HEK293 (cell line): Measurements from ENCODE around the gene PAF1.

ENCODE experiments used
- GFI1B ChIP-seq: fragments of 450-650 bp; formaldehyde crosslinking; IDR thresholded peaks from 2 replicates; pipeline ENCODE4 v1.5.1; 2016; ENCODE audit warnings: missing biosample characterization, missing genetic modification characterization
- GLI2 ChIP-seq: fragments of 450-650 bp; formaldehyde crosslinking; IDR thresholded peaks from 2 replicates; pipeline ENCODE4; 2017; ENCODE audit warnings: missing biosample characterization, missing genetic modification characterization, low read depth, borderline replicate concordance
- GLI4 ChIP-seq: fragments of 450-650 bp; formaldehyde crosslinking; IDR thresholded peaks from 2 replicates; pipeline ENCODE4 v1.5.1; 2016; ENCODE audit warnings: missing biosample characterization, missing genetic modification characterization
- GLIS2 ChIP-seq: fragments of 450-650 bp; formaldehyde crosslinking; IDR thresholded peaks from 2 replicates; pipeline ENCODE4 v1.5.1; 2016; ENCODE audit warnings: missing biosample characterization, missing genetic modification characterization
- MYNN ChIP-seq: fragments of 450-650 bp; formaldehyde crosslinking; IDR thresholded peaks from 2 replicates; pipeline ENCODE4 v1.5.1; 2016; ENCODE audit warnings: missing biosample characterization, missing genetic modification characterization, borderline replicate concordance
- PRDM1 ChIP-seq: fragments of 450-650 bp; formaldehyde crosslinking; IDR thresholded peaks from 2 replicates; pipeline ENCODE4; 2016; ENCODE audit warnings: missing biosample characterization, missing genetic modification characterization
- PRDM10 ChIP-seq: fragments of 450-650 bp; formaldehyde crosslinking; IDR thresholded peaks from 2 replicates; pipeline ENCODE4 v1.5.1; 2016; ENCODE audit warnings: missing biosample characterization, missing genetic modification characterization
- PRDM6 ChIP-seq: fragments of 450-650 bp; formaldehyde crosslinking; IDR thresholded peaks from 2 replicates; pipeline ENCODE4 v1.5.1; 2017; ENCODE audit warnings: missing biosample characterization, missing genetic modification characterization
- SCRT2 ChIP-seq: fragments of 450-650 bp; formaldehyde crosslinking; IDR thresholded peaks from 2 replicates; pipeline ENCODE4 v1.5.1; 2016; ENCODE audit warnings: missing biosample characterization, missing genetic modification characterization
- SP2 ChIP-seq: fragments of 450-650 bp; formaldehyde crosslinking; IDR thresholded peaks from 2 replicates; pipeline ENCODE4 v1.5.1; 2016; ENCODE audit warnings: missing biosample characterization, missing genetic modification characterization
- WT1 ChIP-seq: fragments of 450-650 bp; formaldehyde crosslinking; IDR thresholded peaks from 2 replicates; pipeline ENCODE4 v1.5.1; 2016; ENCODE audit warnings: missing biosample characterization, missing genetic modification characterization
- YY1 ChIP-seq: fragments of 450-650 bp; formaldehyde crosslinking; IDR thresholded peaks from 2 replicates; pipeline ENCODE4 v1.5.1; 2018; ENCODE audit warnings: missing biosample characterization, missing genetic modification characterization
- ZBTB44 ChIP-seq: fragments of 450-650 bp; IDR thresholded peaks from 2 replicates; pipeline ENCODE4 v1.5.1; 2018; ENCODE audit warnings: missing biosample characterization, mild to moderate bottlenecking, missing genetic modification characterization
- ZFP41 ChIP-seq: fragments of 450-650 bp; formaldehyde crosslinking; IDR thresholded peaks from 2 replicates; pipeline ENCODE4 v1.5.1; 2016; ENCODE audit warnings: missing biosample characterization, missing genetic modification characterization, borderline replicate concordance
- ZNF10 ChIP-seq: fragments of 450-650 bp; formaldehyde crosslinking; IDR thresholded peaks from 2 replicates; pipeline ENCODE4 v1.5.1; 2017; ENCODE audit warnings: missing biosample characterization, missing genetic modification characterization
- ZNF132 ChIP-seq: fragments of 450-650 bp; formaldehyde crosslinking; IDR thresholded peaks from 2 replicates; pipeline ENCODE4 v1.5.1; 2017; ENCODE audit warnings: missing biosample characterization, missing genetic modification characterization, borderline replicate concordance
- ZNF184 ChIP-seq: fragments of 450-650 bp; IDR thresholded peaks from 2 replicates; pipeline ENCODE4 v1.5.1; 2018; ENCODE audit warnings: missing biosample characterization, mild to moderate bottlenecking, missing genetic modification characterization
- ZNF202 ChIP-seq: fragments of 450-650 bp; formaldehyde crosslinking; IDR thresholded peaks from 2 replicates; pipeline ENCODE4 v1.5.1; 2016; ENCODE audit warnings: missing biosample characterization, missing genetic modification characterization, borderline replicate concordance
- ZNF23 ChIP-seq: fragments of 450-650 bp; formaldehyde crosslinking; IDR thresholded peaks from 2 replicates; pipeline ENCODE4 v1.5.1; 2016; ENCODE audit warnings: missing biosample characterization, missing genetic modification characterization, borderline replicate concordance
- ZNF280C ChIP-seq: fragments of 450-650 bp; formaldehyde crosslinking; IDR thresholded peaks from 2 replicates; pipeline ENCODE4 v1.5.1; 2016; ENCODE audit warnings: missing biosample characterization, missing genetic modification characterization
- ZNF391 ChIP-seq: fragments of 450-650 bp; formaldehyde crosslinking; IDR thresholded peaks from 2 replicates; pipeline ENCODE4 v1.5.1; 2016; ENCODE audit warnings: low read depth, missing biosample characterization, missing genetic modification characterization, borderline replicate concordance
- ZNF404 ChIP-seq: fragments of 450-650 bp; formaldehyde crosslinking; IDR thresholded peaks from 2 replicates; pipeline ENCODE4 v1.5.1; 2017; ENCODE audit warnings: missing biosample characterization, missing genetic modification characterization
- ZNF530 ChIP-seq: fragments of 450-650 bp; formaldehyde crosslinking; IDR thresholded peaks from 2 replicates; pipeline ENCODE4 v1.5.1; 2016; ENCODE audit warnings: low read depth, missing biosample characterization, missing genetic modification characterization
- ZNF544 ChIP-seq: fragments of 450-650 bp; formaldehyde crosslinking; IDR thresholded peaks from 2 replicates; pipeline ENCODE4 v1.5.0; 2017; ENCODE audit warnings: missing biosample characterization, missing genetic modification characterization
- ZNF549 ChIP-seq: fragments of 450-650 bp; IDR thresholded peaks from 2 replicates; pipeline ENCODE4 v1.5.1; 2018; ENCODE audit warnings: missing biosample characterization, missing genetic modification characterization, mild to moderate bottlenecking, inconsistent platforms, moderate library complexity
- ZNF629 ChIP-seq: fragments of 450-650 bp; formaldehyde crosslinking; IDR thresholded peaks from 2 replicates; pipeline ENCODE4 v1.5.1; 2017; ENCODE audit warnings: missing biosample characterization, missing genetic modification characterization
- ZNF660 ChIP-seq: fragments of 450-650 bp; IDR thresholded peaks from 2 replicates; pipeline ENCODE4 v1.5.1; 2018; ENCODE audit warnings: missing biosample characterization, mild to moderate bottlenecking, missing genetic modification characterization
- ZNF664 ChIP-seq: fragments of 450-650 bp; formaldehyde crosslinking; IDR thresholded peaks from 2 replicates; pipeline ENCODE4 v1.5.1; 2016; ENCODE audit warnings: missing biosample characterization, missing genetic modification characterization
- ZNF707 ChIP-seq: fragments of 450-650 bp; formaldehyde crosslinking; IDR thresholded peaks from 2 replicates; pipeline ENCODE4 v1.5.1; 2016; ENCODE audit warnings: missing biosample characterization, missing genetic modification characterization
- ZNF76 ChIP-seq: fragments of 450-650 bp; formaldehyde crosslinking; IDR thresholded peaks from 2 replicates; pipeline ENCODE4; 2016; ENCODE audit warnings: low read depth, missing biosample characterization, missing genetic modification characterization, borderline replicate concordance
- ZNF768 ChIP-seq: fragments of 450-650 bp; formaldehyde crosslinking; IDR thresholded peaks from 2 replicates; pipeline ENCODE4 v1.5.1; 2018; ENCODE audit warnings: missing biosample characterization, mild to moderate bottlenecking, missing genetic modification characterization
- ZNF777 ChIP-seq: fragments of 450-650 bp; formaldehyde crosslinking; IDR thresholded peaks from 2 replicates; pipeline ENCODE4 v1.5.1; 2017; ENCODE audit warnings: missing biosample characterization, missing genetic modification characterization, borderline replicate concordance

PAF1 gene

GRCh38 chr19:39438270-39438934 lies 47.5 kb upstream of the PAF1 start (continued):
- TF ChIP-seq ZBTB44 (tag by site-specific recombination), result 0 out of 2 replicates have a peak, but pooled peaks have one; percentile 36
- TF ChIP-seq SP2, result no peak
- TF ChIP-seq PRDM10 (tag by site-specific recombination), result no peak
- no peak for TF ChIP-seq ZNF391
- TF ChIP-seq GLIS2 (tag by site-specific recombination), result no peak
- no peak for TF ChIP-seq ZNF664
- TF ChIP-seq ZNF184 (tag by site-specific recombination), result 0 out of 2 replicates have a peak, but pooled peaks have one; percentile 49
- no peak for TF ChIP-seq ZNF768 (tag by site-specific recombination)
- TF ChIP-seq ZNF629 (tag by site-specific recombination), result peak; percentile 57; the same call in 1 of the 2 replicates
- TF ChIP-seq ZNF10 (tag by site-specific recombination), result no peak
- no peak for TF ChIP-seq ZNF132 (tag by site-specific recombination)
- no peak for TF ChIP-seq ZNF544 (tag by site-specific recombination)
- no peak for TF ChIP-seq SCRT2
- no peak for TF ChIP-seq ZNF707 (tag by site-specific recombination)
- TF ChIP-seq ZNF404 (tag by site-specific recombination), result no peak
- no peak for TF ChIP-seq ZNF76
- TF ChIP-seq ZNF777 (tag by site-specific recombination), result no peak
- no peak for TF ChIP-seq MYNN
- no peak for TF ChIP-seq PRDM6 (tag by site-specific recombination)
- TF ChIP-seq ZNF549 (tag by site-specific recombination), result no peak
- no peak for TF ChIP-seq ZFP41
- no peak for TF ChIP-seq GLI4
- TF ChIP-seq ZNF660 (tag by site-specific recombination), result 0 out of 2 replicates have a peak, but pooled peaks have one; percentile 55
- no peak for TF ChIP-seq WT1
- TF ChIP-seq YY1 (tag by site-specific recombination), result no peak
- no peak for TF ChIP-seq ZNF280C (tag by site-specific recombination)
- peak; percentile 59; the same call in 1 of the 2 replicates for TF ChIP-seq PRDM1 (tag by site-specific recombination)
- TF ChIP-seq ZNF530 (tag by site-specific recombination), result no peak
- TF ChIP-seq GFI1B (tag by site-specific recombination), result 0 out of 2 replicates have a peak, but pooled peaks have one; percentile 50
- TF ChIP-seq ZNF202 (tag by site-specific recombination), result no peak
- TF ChIP-seq ZNF23 (tag by site-specific recombination), result no peak
- TF ChIP-seq GLI2, result no peak
